GM23338 (cell line): ENCODE results near the gene ASAP2. TPM values are rescaled to one million over a fixed set of nuclear protein-coding genes. Genes with fewer than 3 reads are reported as not detected.

ENCODE experiments used
- ATAC-seq: fragments of 200-7000 bp; cut with Tn5 transposase; 3 replicates; pipeline ENCODE4 v1.9.1; 2020
- DNase-seq: peaks from one replicate; pipeline ENCODE4 v3.0.0-alpha.2; 2015; ENCODE audit warnings: low spot score
- H2AFZ ChIP-seq: fragments of 200-600 bp; sonication (generic); 2 replicates; pipeline ENCODE4 v1.8.0; 2016; ENCODE audit warnings: antibody characterized with exemption, mild to moderate bottlenecking, moderate library complexity
- H3F3A ChIP-seq: fragments of 200-600 bp; sonication (generic); replicated peaks from 2 replicates; pipeline ENCODE4 v1.8.0; 2017; ENCODE audit warnings: antibody characterized with exemption, mixed run types, low read depth
- H3K27ac ChIP-seq: fragments of 200-600 bp; sonication (generic); 2 replicates; pipeline ENCODE4 v1.6.1; 2016; ENCODE audit warnings: low read depth
- H3K27me3 ChIP-seq: fragments of 200-600 bp; sonication (generic); 2 replicates; pipeline ENCODE4 v1.8.0; 2016; ENCODE audit warnings: mild to moderate bottlenecking, mixed run types, moderate library complexity; ENCODE audit not compliant: insufficient read depth
- H3K36me3 ChIP-seq: fragments of 200-600 bp; sonication (generic); 2 replicates; pipeline ENCODE4 v1.8.0; 2016; ENCODE audit warnings: mild to moderate bottlenecking; ENCODE audit not compliant: insufficient read depth
- H3K4me1 ChIP-seq: fragments of 200-600 bp; sonication (generic); 2 replicates; pipeline ENCODE4 v1.8.0; 2016; ENCODE audit warnings: mild to moderate bottlenecking, moderate library complexity; ENCODE audit not compliant: insufficient read depth
- H3K4me2 ChIP-seq: fragments of 200-600 bp; sonication (generic); 2 replicates; pipeline ENCODE4 v1.7.1; 2017; ENCODE audit warnings: mixed run types
- H3K4me3 ChIP-seq: fragments of 200-600 bp; sonication (generic); 2 replicates; pipeline ENCODE4 v1.6.1; 2016; ENCODE audit warnings: mixed run types
- H3K79me2 ChIP-seq: fragments of 200-600 bp; sonication (generic); replicated peaks from 2 replicates; pipeline ENCODE4 v1.8.0; 2017; ENCODE audit warnings: mild to moderate bottlenecking; ENCODE audit not compliant: insufficient read depth
- H3K9me2 ChIP-seq: fragments of 200-600 bp; sonication (generic); 2 replicates; pipeline ENCODE4 v1.8.0; 2017; ENCODE audit not compliant: insufficient read depth
- H4K20me1 ChIP-seq: fragments of 200-600 bp; sonication (generic); replicated peaks from 2 replicates; pipeline ENCODE4 v1.8.0; 2017; ENCODE audit warnings: mild to moderate bottlenecking; ENCODE audit not compliant: insufficient read depth
- H3K27ac Mint-ChIP-seq: 2 replicates; pipeline ENCODE4 v1.8.0; 2020; ENCODE audit warnings: inconsistent platforms, mild to moderate bottlenecking, moderate library complexity, mixed read lengths
- H3K27me3 Mint-ChIP-seq: 3 replicates; pipeline ENCODE4 v1.8.0; 2022; ENCODE audit warnings: low read depth, mild to moderate bottlenecking, moderate library complexity, mixed read lengths, inconsistent platforms; ENCODE audit not compliant: insufficient read depth, poor library complexity
- H3K36me3 Mint-ChIP-seq: 3 replicates; pipeline ENCODE4 v1.8.0; 2021; ENCODE audit warnings: low read depth, mild to moderate bottlenecking, inconsistent platforms, moderate library complexity, mixed read lengths
- H3K4me1 Mint-ChIP-seq: 3 replicates; pipeline ENCODE4 v1.8.0; 2020; ENCODE audit warnings: mild to moderate bottlenecking, inconsistent platforms, mixed read lengths
- H3K4me3 Mint-ChIP-seq: 3 replicates; pipeline ENCODE4 v1.8.0; 2021; ENCODE audit warnings: moderate library complexity, mild to moderate bottlenecking, inconsistent platforms, mixed read lengths
- H3K9me3 Mint-ChIP-seq: 3 replicates; pipeline ENCODE4 v1.8.0; 2020; ENCODE audit warnings: moderate library complexity, mild to moderate bottlenecking, inconsistent platforms, mixed read lengths
- EZH2 ChIP-seq: fragments of 200-600 bp; sonication (generic); IDR thresholded peaks from one replicate; pipeline ENCODE4 v1.8.0; 2017; ENCODE audit warnings: antibody characterized with exemption, mild to moderate bottlenecking, low read depth; ENCODE audit not compliant: unreplicated experiment
- EZH2phosphoT487 ChIP-seq: fragments of 200-600 bp; sonication (generic); IDR thresholded peaks from one replicate; pipeline ENCODE4 v1.8.1; 2018; ENCODE audit warnings: antibody characterized with exemption; ENCODE audit not compliant: unreplicated experiment
- JUNB ChIP-seq: IDR thresholded peaks from one replicate; pipeline ENCODE4 v1.6.1; 2016; ENCODE audit warnings: antibody characterized with exemption; ENCODE audit not compliant: unreplicated experiment
- NANOG ChIP-seq: IDR thresholded peaks from 2 replicates; pipeline ENCODE4 v1.6.1; 2016; ENCODE audit warnings: antibody characterized with exemption, borderline replicate concordance
- POLR2AphosphoS5 ChIP-seq: IDR thresholded peaks from 2 replicates; pipeline ENCODE4 v1.6.1; 2016; ENCODE audit warnings: antibody characterized with exemption, low read depth
- ZNF114 ChIP-seq: fragments of 250-450 bp; sonication (Bioruptor Pico); IDR thresholded peaks from 2 replicates; pipeline ENCODE4 v1.5.0; 2020; ENCODE audit warnings: mild to moderate bottlenecking, moderate library complexity
- ZNF331 ChIP-seq: fragments of 250-450 bp; sonication (Bioruptor Pico); IDR thresholded peaks from 2 replicates; pipeline ENCODE4 v1.5.0; 2020; ENCODE audit warnings: low read depth, mild to moderate bottlenecking, moderate library complexity
- polyA plus RNA-seq: library from polyadenylated mRNA; unstranded; fragments of >200 nt; fragmentation: Nextera tagmentation; extraction: Ambion mirVana; gene quantifications from 2 replicates; pipeline ENCODE4 v1.2.1, GENCODE V29; 2016
- total RNA-seq: library from RNA; depleted of rRNA; stranded (reverse); fragments of >200 nt; shearing (Covaris generic); gene quantifications from 2 replicates; pipeline ENCODE4 v1.2.3, GENCODE V29; 2014
- TF ChIP-seq, protein P1 (sequence below), 2 experiments: fragments of 200-600 bp in 1 of 2; sonication (generic) in 1 of 2; conservative IDR thresholded peaks; 2 replicates each; pipeline versions ENCODE4 v1.5.1 to v1.6.1; 2016 to 2017; ENCODE audit warnings: antibody characterized with exemption in 2 of 2, low read depth in 2 of 2, mild to moderate bottlenecking in 2 of 2, moderate library complexity in 1 of 2
- TF ChIP-seq, protein P2 (sequence below): IDR thresholded peaks from one replicate; pipeline ENCODE4 v1.6.1; 2018; ENCODE audit warnings: antibody characterized with exemption; ENCODE audit not compliant: unreplicated experiment
- TF ChIP-seq, protein P3 (sequence below): IDR thresholded peaks from 2 replicates; pipeline ENCODE4 v1.6.1; 2016; ENCODE audit warnings: antibody characterized with exemption

Gene ASAP2
- total and polyA plus RNA-seq, 2 experiments from 2014 or later: 2.6 to 15.6 TPM

DNA sequence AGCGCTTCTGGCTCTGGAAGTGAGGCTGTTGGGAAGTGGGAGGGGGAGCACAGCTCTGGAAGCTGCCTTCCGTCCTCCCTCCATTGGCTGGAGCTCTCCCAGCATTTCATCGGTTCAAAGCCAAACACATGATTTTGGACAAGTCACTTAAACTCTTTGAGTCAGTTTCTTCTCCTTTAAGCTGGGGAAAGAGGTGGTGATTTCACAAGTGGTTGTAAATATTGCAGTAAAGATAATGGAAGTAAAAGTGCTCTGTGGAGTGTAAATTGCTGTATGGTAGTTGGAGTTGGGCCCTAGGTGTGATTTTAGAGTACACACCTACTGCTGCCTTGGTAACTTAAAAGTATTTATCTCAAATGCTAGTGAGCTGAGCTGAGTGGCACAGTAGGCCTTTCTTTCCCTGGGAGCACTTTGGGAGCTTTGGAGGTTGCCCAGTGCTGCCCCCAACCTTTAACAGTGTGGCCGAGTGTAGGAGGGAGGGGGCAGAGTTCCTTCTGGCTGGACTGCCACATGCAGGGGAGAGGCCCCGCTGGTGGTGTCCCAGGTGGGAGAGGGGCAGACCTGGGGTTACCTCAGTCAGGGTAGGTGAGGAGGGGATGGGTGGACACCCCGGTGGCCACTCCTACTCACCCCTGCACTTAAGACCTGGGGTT is 54.7 kb downstream of the ASAP2 start:
- Histone ChIP-seq H3K36me3 (no peaks in the 10 kb centered on the region), H3K79me2 (peaks cover 62% of the 10 kb centered on the region), H3K4me1 (peaks cover 21% of the 10 kb centered on the region), H4K20me1 (peaks cover 14% of the 10 kb centered on the region; the same call in 1 of the 2 replicates), H3K27me3 (no peaks in the 10 kb centered on the region), H3K9me2 (no peaks in the 10 kb centered on the region), H3K4me2 (no peak overlapping the region), H3F3A (no peaks in the 10 kb centered on the region), H3K27ac (no peak overlapping the region), H3K4me3 (no peak overlapping the region), H2AFZ (no peak overlapping the region)
- H3K27me3 Mint-ChIP-seq: peaks cover 10% of the 10 kb centered on the region
- H3K4me3 Mint-ChIP-seq: no peak overlapping the region; the same call in 2 of the 3 replicates
- DNase-seq: no peak
- H3K36me3 Mint-ChIP-seq: no peaks in the 10 kb centered on the region
- ATAC-seq: peak; percentile 36
- TF ChIP-seq, protein P1, sequence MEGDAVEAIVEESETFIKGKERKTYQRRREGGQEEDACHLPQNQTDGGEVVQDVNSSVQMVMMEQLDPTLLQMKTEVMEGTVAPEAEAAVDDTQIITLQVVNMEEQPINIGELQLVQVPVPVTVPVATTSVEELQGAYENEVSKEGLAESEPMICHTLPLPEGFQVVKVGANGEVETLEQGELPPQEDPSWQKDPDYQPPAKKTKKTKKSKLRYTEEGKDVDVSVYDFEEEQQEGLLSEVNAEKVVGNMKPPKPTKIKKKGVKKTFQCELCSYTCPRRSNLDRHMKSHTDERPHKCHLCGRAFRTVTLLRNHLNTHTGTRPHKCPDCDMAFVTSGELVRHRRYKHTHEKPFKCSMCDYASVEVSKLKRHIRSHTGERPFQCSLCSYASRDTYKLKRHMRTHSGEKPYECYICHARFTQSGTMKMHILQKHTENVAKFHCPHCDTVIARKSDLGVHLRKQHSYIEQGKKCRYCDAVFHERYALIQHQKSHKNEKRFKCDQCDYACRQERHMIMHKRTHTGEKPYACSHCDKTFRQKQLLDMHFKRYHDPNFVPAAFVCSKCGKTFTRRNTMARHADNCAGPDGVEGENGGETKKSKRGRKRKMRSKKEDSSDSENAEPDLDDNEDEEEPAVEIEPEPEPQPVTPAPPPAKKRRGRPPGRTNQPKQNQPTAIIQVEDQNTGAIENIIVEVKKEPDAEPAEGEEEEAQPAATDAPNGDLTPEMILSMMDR (conservative IDR thresholded peaks at IDR 0.05; ENCODE audit: low read depth in 2 of 2): peak in 1 of 2 experiments; percentile 32; a peak in 2 of 4 replicates
- TF ChIP-seq ZNF331 (CRISPR knock-in tag): no peak
- peak overlapping the region; percentile 79 for H3K27ac Mint-ChIP-seq
- H3K9me3 Mint-ChIP-seq: no peaks in the 10 kb centered on the region
- H3K4me1 Mint-ChIP-seq: peaks cover 64% of the 10 kb centered on the region

DNA sequence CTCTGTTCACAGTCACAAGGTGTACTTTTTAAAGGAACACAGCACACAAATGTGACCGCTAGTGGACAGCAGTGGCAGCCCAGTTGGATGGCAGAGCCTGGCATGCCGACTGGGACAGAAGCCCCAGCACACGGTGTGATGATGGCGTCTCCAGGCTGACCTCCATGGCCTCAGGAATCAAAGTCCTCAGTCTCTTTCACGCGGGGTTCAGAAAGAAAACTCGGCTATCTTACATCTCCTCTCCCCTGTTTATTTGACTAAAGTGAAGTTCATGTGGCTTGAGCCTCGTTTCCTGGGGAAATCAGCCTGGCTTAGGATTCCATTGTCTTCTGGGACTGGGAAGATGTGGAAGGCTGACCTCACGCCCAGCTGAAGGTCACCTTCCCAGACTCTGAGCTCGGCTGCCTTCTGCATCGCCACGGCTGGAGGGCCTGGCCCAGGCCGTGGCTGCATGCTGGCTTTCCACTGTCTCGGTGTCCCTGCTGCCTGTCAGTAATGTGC is 56.1 kb downstream of the ASAP2 start:
- H3K4me1 Mint-ChIP-seq: peaks cover 54% of the 10 kb centered on the region
- peak overlapping the region; percentile 81 for H3K27ac Mint-ChIP-seq
- DNase-seq (no peak), ATAC-seq (peak; percentile 9; the same call in 1 of the 3 replicates)
- Histone ChIP-seq H3K4me2 (no peak overlapping the region), H3K27ac (no peak overlapping the region), H3K9me2 (no peaks in the 10 kb centered on the region), H3K79me2 (peaks cover 59% of the 10 kb centered on the region), H3K36me3 (no peaks in the 10 kb centered on the region), H3K27me3 (no peaks in the 10 kb centered on the region), H4K20me1 (peaks cover 6% of the 10 kb centered on the region; the same call in 1 of the 2 replicates), H3K4me3 (no peak overlapping the region), H3F3A (no peaks in the 10 kb centered on the region), H2AFZ (no peak overlapping the region), H3K4me1 (peaks cover 14% of the 10 kb centered on the region)
- peaks cover 10% of the 10 kb centered on the region for H3K27me3 Mint-ChIP-seq
- no peak overlapping the region for H3K4me3 Mint-ChIP-seq
- H3K36me3 Mint-ChIP-seq: no peaks in the 10 kb centered on the region
- H3K9me3 Mint-ChIP-seq: no peaks in the 10 kb centered on the region
- TF ChIP-seq POLR2AphosphoS5: no peak
- no peak for TF ChIP-seq ZNF331 (CRISPR knock-in tag)
- TF ChIP-seq, protein P2, sequence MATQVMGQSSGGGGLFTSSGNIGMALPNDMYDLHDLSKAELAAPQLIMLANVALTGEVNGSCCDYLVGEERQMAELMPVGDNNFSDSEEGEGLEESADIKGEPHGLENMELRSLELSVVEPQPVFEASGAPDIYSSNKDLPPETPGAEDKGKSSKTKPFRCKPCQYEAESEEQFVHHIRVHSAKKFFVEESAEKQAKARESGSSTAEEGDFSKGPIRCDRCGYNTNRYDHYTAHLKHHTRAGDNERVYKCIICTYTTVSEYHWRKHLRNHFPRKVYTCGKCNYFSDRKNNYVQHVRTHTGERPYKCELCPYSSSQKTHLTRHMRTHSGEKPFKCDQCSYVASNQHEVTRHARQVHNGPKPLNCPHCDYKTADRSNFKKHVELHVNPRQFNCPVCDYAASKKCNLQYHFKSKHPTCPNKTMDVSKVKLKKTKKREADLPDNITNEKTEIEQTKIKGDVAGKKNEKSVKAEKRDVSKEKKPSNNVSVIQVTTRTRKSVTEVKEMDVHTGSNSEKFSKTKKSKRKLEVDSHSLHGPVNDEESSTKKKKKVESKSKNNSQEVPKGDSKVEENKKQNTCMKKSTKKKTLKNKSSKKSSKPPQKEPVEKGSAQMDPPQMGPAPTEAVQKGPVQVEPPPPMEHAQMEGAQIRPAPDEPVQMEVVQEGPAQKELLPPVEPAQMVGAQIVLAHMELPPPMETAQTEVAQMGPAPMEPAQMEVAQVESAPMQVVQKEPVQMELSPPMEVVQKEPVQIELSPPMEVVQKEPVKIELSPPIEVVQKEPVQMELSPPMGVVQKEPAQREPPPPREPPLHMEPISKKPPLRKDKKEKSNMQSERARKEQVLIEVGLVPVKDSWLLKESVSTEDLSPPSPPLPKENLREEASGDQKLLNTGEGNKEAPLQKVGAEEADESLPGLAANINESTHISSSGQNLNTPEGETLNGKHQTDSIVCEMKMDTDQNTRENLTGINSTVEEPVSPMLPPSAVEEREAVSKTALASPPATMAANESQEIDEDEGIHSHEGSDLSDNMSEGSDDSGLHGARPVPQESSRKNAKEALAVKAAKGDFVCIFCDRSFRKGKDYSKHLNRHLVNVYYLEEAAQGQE: no peak
- TF ChIP-seq EZH2phosphoT487: no peak
- TF ChIP-seq, protein P3, sequence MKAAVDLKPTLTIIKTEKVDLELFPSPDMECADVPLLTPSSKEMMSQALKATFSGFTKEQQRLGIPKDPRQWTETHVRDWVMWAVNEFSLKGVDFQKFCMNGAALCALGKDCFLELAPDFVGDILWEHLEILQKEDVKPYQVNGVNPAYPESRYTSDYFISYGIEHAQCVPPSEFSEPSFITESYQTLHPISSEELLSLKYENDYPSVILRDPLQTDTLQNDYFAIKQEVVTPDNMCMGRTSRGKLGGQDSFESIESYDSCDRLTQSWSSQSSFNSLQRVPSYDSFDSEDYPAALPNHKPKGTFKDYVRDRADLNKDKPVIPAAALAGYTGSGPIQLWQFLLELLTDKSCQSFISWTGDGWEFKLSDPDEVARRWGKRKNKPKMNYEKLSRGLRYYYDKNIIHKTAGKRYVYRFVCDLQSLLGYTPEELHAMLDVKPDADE: no peak
- no peak for TF ChIP-seq JUNB
- TF ChIP-seq NANOG: no peak
- TF ChIP-seq EZH2: no peak
- no peak for TF ChIP-seq ZNF114 (CRISPR knock-in tag)
- TF ChIP-seq, protein P1 (conservative IDR thresholded peaks at IDR 0.05; ENCODE audit: low read depth in 2 of 2): no peak
